SK-MEL-5 (cell line): ENCODE results near the gene RFPL1. TPM values are rescaled to one million over a fixed set of nuclear protein-coding genes. Genes with fewer than 3 reads are reported as not detected.
"Not testable (repeated sequence)": the region's sequence is repeated elsewhere in the genome, so short reads cannot be mapped to it uniquely, and the experiment has no call there.

ENCODE experiments used
- DNase-seq: peaks from one replicate; pipeline ENCODE4 v3.0.0-alpha.2; 2016; ENCODE audit warnings: low read depth, low spot score
- in situ Hi-C: cut with HindIII; loops from 2 replicates; pipeline ENCODE4 v1.10.0; 2016; ENCODE audit warnings: low sequenced_read_pairs, high pct_unique_total_duplicates, low pct_unique_long_range_greater_than_20kb
- polyA plus RNA-seq, 2 experiments: library from polyadenylated mRNA; depleted of rRNA; stranded (reverse); fragments of >200 nt; gene quantifications; 2 replicates each; pipeline ENCODE4 v1.2.3, GENCODE V29; 2015
- total RNA-seq: library from RNA; depleted of rRNA; stranded (reverse); fragments of >200 nt; shearing (Covaris generic); gene quantifications from 2 replicates; pipeline ENCODE4 v1.2.3, GENCODE V29; 2014; rRNA removed

RFPL1 gene
- not detected in 2 replicates for total RNA-seq
- polyA plus RNA-seq (2015; cell fraction: cytosol; rRNA removed): not detected in 2 replicates
- not detected in 2 replicates for polyA plus RNA-seq (2015; cell fraction: nucleus; rRNA removed)

GRCh38 chr22:29438283-29438682 lies at the start of gene RFPL1:
RFPL1 (plus strand) TSS chr22:29438583.
- in situ Hi-C loops, DNase-seq: not testable (repeated sequence)

GRCh38 chr22:29388759-29389090 lies 49.7 kb upstream of the RFPL1 start:
- DNase-seq: no peak
- in situ Hi-C loops: no loop called here

GRCh38 chr22:29390270-29390669 lies 48.1 kb upstream of the RFPL1 start:
- DNase-seq: no peak
- in situ Hi-C loops: no loop called here

GRCh38 chr22:29391546-29391945 lies 46.8 kb upstream of the RFPL1 start:
- no peak for DNase-seq
- in situ Hi-C loops: no loop called here

GRCh38 chr22:29393019-29393608 lies 45.3 kb upstream of the RFPL1 start:
- in situ Hi-C loops: no loop called here
- DNase-seq: no peak

GRCh38 chr22:29394931-29395581 lies 43.3 kb upstream of the RFPL1 start:
- DNase-seq: peak; percentile 88
- in situ Hi-C loops: no loop called here

GRCh38 chr22:29396126-29396525 lies 42.3 kb upstream of the RFPL1 start:
- in situ Hi-C loops: no loop called here
- no peak for DNase-seq

GRCh38 chr22:29397791-29398190 lies 40.6 kb upstream of the RFPL1 start:
- in situ Hi-C loops: no loop called here
- DNase-seq: no peak

GRCh38 chr22:29400576-29400975 lies 37.8 kb upstream of the RFPL1 start:
- in situ Hi-C loops: no loop called here
- DNase-seq: no peak

- in situ Hi-C loops, DNase-seq: not testable (repeated sequence)
Observed at GRCh38 chr22:29401538-29401937, 36.8 kb upstream of the RFPL1 start.

- DNase-seq: no peak
- in situ Hi-C loops: no loop called here
Observed at GRCh38 chr22:29408940-29409339, 29.4 kb upstream of the RFPL1 start.

GRCh38 chr22:29411569-29412211 lies 26.7 kb upstream of the RFPL1 start:
- in situ Hi-C loops, DNase-seq: not testable (repeated sequence)

GRCh38 chr22:29412772-29413171 lies 25.6 kb upstream of the RFPL1 start:
- peak; percentile 75 for DNase-seq
- in situ Hi-C loops: not testable (repeated sequence)

GRCh38 chr22:29414951-29415591 lies 23.3 kb upstream of the RFPL1 start:
- peak; percentile 76 for DNase-seq
- in situ Hi-C loops: not testable (repeated sequence)

GRCh38 chr22:29418704-29419103 lies 19.7 kb upstream of the RFPL1 start:
- DNase-seq, in situ Hi-C loops: not testable (repeated sequence)

GRCh38 chr22:29426476-29426875 lies 11.9 kb upstream of the RFPL1 start:
- in situ Hi-C loops: no loop called here
- no peak for DNase-seq

GRCh38 chr22:29427176-29427760 lies 11.1 kb upstream of the RFPL1 start:
- no peak for DNase-seq
- in situ Hi-C loops: no loop called here

- DNase-seq: no peak
- in situ Hi-C loops: no loop called here
Observed at GRCh38 chr22:29431986-29432385, 6.4 kb upstream of the RFPL1 start.
